ENCODE data around the gene EEF1G.
A peak's percentile ranks its signal among the peaks of the same experiment; 100 is the strongest.
"Not testable (repeated sequence)": the region's sequence is repeated elsewhere in the genome, so short reads cannot be mapped to it uniquely, and the experiment has no call there.

EEF1G gene

GRCh38 chr11:62603072-62603408, 29.3 kb upstream of the EEF1G start:
- no peak for DNase-seq

GRCh38 chr11:62602141-62603071, 28.7 kb upstream of the EEF1G start:
- DNase-seq: peak; percentile 61

- DNase-seq: peak; percentile 99
Measured at GRCh38 chr11:62601372-62602140, 27.9 kb upstream of the EEF1G start, which contains the start of gene MTA2. Gene MTA2, minus strand, starts transcription at chr11:62601865. Its CDS starts 415 bp downstream, at chr11:62601450.

GRCh38 chr11:62601122-62601371, 27.4 kb upstream of the EEF1G start:
- no peak for DNase-seq

GRCh38 chr11:62600367-62601121, 26.9 kb upstream of the EEF1G start:
- no peak for DNase-seq

- no peak for DNase-seq
Measured at GRCh38 chr11:62599901-62600300, 26.2 kb upstream of the EEF1G start.

- DNase-seq: peak; percentile 93
Measured at GRCh38 chr11:62599069-62599696, 25.5 kb upstream of the EEF1G start.

GRCh38 chr11:62595124-62595523, 21.4 kb upstream of the EEF1G start:
- no peak for DNase-seq

- DNase-seq: peak; percentile 46
Measured at GRCh38 chr11:62593434-62594044, 19.8 kb upstream of the EEF1G start.

- DNase-seq: no peak
Measured at GRCh38 chr11:62592989-62593421, 19.3 kb upstream of the EEF1G start.

GRCh38 chr11:62592146-62592815, 18.6 kb upstream of the EEF1G start:
- no peak for DNase-seq

- peak; percentile 97 for DNase-seq
Measured at GRCh38 chr11:62591448-62592145, 17.9 kb upstream of the EEF1G start, which contains the start of gene TUT1. Gene TUT1, minus strand, starts transcription at chr11:62591523. Its CDS starts 38 bp downstream, at chr11:62591485.

- no peak for DNase-seq
Measured at GRCh38 chr11:62588966-62589637, 15.4 kb upstream of the EEF1G start.

GRCh38 chr11:62585356-62585755, 11.7 kb upstream of the EEF1G start:
- not testable (repeated sequence) for DNase-seq

- DNase-seq: not testable (repeated sequence)
Measured at GRCh38 chr11:62581735-62582134, 8.0 kb upstream of the EEF1G start.

- DNase-seq: no peak
Measured at GRCh38 chr11:62580959-62581715, 7.4 kb upstream of the EEF1G start.

- no peak for DNase-seq
Measured at GRCh38 chr11:62579252-62579651, 5.6 kb upstream of the EEF1G start.

GRCh38 chr11:62578541-62578940, 4.8 kb upstream of the EEF1G start:
- DNase-seq: no peak

- DNase-seq: no peak
Measured at GRCh38 chr11:62577046-62577714, 3.5 kb upstream of the EEF1G start.
